Measurements from ENCODE around the gene CBY2.

- TF ChIP-seq, protein P1, sequence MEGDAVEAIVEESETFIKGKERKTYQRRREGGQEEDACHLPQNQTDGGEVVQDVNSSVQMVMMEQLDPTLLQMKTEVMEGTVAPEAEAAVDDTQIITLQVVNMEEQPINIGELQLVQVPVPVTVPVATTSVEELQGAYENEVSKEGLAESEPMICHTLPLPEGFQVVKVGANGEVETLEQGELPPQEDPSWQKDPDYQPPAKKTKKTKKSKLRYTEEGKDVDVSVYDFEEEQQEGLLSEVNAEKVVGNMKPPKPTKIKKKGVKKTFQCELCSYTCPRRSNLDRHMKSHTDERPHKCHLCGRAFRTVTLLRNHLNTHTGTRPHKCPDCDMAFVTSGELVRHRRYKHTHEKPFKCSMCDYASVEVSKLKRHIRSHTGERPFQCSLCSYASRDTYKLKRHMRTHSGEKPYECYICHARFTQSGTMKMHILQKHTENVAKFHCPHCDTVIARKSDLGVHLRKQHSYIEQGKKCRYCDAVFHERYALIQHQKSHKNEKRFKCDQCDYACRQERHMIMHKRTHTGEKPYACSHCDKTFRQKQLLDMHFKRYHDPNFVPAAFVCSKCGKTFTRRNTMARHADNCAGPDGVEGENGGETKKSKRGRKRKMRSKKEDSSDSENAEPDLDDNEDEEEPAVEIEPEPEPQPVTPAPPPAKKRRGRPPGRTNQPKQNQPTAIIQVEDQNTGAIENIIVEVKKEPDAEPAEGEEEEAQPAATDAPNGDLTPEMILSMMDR (IDR thresholded peaks at IDR 0.05 in 2 of 3, conservative IDR thresholded peaks at IDR 0.05 in 1 of 3; ENCODE audit: borderline replicate concordance in 1 of 3, insufficient read depth in 1 of 3, low read depth in 2 of 3, low read length in 2 of 3): no peak
- no peak for TF ChIP-seq JUND (IDR thresholded peaks at IDR 0.05)
- no peak for TF ChIP-seq SP1 (IDR thresholded peaks at IDR 0.05; ENCODE audit: low read depth)
- TF ChIP-seq POLR2A (IDR thresholded peaks at IDR 0.05; ENCODE audit: borderline replicate concordance, extremely low read depth, insufficient read depth, insufficient read length): no peak
- no peak for TF ChIP-seq POLR2AphosphoS5 (IDR thresholded peaks at IDR 0.05; ENCODE audit: low read depth, low read length)
- TF ChIP-seq EZH2phosphoT487 (IDR thresholded peaks at IDR 0.05; ENCODE audit: borderline replicate concordance): no peak
- no peak for TF ChIP-seq EZH2 (IDR thresholded peaks at IDR 0.05)
Observed at GRCh38 chr13:45696610-45697226, 5.4 kb upstream of the CBY2 start.

Data from HCT116 (cell line).